GM21390 (cell line): ENCODE results near the gene ARHGAP23.
"Not testable (repeated sequence)": the region's sequence is repeated elsewhere in the genome, so short reads cannot be mapped to it uniquely, and the experiment has no call there.

Experiments used
- ATAC-seq: cut with Tn5 transposase; IDR thresholded peaks from one replicate; pipeline ENCODE4 v1.9.1; 2021; ENCODE audit not compliant: unreplicated experiment

The ARHGAP23 gene

DNA sequence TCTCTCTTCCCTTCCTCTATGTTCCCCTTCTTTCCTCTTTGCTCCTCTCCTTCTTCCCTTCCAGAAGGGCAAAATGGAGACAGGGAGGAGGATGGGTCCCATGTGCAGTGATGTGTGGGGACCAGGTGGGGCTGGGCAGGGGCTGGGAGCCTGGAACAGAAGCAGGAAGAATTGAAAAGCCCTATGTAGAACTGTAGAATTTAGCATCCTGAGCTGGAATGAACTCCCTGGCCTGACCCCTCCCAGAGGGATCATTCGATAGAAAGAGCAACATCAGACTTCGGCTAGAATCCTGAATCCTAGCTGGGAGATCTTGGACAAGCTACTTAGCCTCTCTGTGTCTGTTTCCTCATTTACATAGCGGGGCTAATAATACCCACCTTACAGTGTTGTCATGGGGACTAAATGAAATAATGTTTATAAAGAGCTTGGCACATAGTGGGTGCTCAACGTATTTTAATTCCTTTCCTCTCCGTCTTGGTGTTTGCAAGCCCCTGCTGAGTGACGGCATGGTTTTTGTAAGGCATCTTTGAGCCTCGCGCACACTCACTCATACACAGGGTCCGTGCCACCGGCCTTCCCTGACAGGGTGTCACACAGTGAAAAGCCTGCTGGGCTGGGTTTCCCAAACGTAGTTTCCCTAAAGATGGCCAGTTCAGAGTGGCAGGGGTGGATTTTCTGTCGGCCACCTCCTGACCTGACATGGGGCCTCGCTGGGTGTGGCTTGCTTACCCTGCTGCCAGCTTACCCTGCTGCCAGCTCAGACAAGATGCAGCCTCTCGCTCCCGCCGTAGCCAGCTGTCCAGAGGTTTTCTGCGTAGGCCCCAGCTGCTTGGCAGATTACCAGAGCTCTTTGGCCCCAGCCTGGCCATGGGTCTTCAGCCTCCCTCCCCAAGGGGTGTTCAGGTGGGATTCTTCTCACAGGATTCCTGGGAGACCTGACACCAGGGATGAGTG, 6.1 kb upstream of the ARHGAP23 start:
- no peak for ATAC-seq

DNA sequence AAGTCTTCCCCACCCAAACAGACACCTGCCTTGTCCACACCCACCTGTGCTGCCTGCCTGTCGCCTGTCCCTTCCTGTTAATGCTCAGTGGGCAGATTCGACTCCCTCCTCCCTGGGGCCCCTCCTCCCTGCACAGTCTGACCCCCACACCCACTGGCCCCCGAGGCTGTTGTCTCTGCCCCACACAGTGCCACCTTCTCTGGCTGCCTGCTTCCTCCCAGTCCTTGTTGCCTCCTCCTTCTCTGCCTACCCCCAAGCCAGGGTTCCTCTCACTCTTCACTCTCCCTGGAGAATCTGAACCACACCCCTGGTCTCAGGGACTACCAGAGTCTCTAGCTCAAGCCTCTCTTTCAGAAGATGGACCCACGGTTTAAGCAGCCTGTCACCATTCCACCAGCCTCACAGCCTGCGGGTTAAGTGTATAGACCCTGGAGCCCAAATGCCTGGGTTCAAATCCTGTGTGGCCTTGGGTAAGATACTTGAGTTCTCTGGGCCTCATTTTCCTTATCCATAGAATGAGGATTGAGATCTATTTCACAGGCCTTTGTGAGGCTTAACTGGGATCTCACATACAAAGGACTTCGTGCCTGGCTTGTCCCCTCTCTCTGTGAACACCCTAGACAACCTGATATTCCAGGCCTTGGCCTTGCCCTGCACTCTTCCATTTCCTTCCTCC, 3.8 kb upstream of the ARHGAP23 start:
- no peak for ATAC-seq

DNA sequence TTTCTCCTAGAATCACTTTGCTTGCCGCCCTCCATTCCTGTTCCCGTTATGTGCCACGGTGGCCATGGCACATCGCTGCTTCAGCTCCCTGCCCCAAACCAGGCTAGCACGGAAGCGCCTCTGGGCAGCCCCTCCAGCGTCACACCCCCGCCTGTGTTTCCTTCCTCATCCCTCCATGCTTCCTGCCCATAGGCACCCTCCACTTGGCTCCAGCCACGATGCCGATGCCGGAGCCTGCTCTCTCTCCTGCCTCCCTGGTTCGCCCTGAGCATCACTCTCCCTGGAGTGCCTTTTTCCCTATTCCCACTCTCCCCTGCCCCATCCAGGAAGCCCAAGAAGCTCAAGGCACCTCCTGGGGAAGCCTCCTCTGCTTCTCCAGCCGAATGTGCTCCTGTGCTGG, 3.2 kb upstream of the ARHGAP23 start:
- ATAC-seq, result no peak

DNA sequence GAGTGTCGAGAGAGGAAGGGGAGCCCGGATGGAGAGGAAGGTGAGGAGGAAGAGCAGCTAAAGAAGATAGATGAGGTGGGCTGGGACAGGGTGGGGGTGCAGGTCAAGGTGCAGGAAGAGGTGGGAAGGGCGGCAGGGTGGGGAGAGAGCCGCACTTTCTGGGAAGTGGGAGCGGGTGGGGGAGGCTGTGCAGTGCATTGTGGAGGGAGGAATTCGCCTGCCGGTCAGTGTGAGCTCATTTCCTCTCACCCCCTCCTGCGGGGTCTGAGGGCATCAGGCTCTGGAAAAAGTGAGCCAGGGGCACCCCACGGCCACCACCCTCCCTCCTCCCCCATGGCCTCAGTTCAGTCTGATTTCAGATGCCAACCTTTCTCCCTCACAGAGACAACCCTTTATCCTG, 2.5 kb upstream of the ARHGAP23 start:
- ATAC-seq, result no peak

DNA sequence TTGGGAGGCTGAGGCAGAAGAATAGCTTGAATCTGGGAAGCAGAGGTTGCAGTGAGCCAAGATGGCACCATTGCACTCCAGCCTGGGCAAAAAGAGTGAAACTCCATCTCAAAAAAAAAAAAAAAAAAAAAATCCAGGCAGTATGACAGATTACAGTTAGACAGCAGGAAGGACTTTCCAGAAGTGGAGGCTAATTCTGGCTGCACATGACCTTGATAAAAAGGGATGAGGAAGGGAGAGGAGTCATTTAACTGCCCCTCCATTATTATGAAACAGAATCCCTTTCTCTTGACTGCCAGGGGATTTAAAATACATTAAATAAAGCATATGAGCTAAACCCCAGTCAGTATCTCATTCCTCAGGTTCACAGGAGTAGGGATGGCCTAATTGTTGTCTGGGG, 1.8 kb upstream of the ARHGAP23 start:
- no peak for ATAC-seq

DNA sequence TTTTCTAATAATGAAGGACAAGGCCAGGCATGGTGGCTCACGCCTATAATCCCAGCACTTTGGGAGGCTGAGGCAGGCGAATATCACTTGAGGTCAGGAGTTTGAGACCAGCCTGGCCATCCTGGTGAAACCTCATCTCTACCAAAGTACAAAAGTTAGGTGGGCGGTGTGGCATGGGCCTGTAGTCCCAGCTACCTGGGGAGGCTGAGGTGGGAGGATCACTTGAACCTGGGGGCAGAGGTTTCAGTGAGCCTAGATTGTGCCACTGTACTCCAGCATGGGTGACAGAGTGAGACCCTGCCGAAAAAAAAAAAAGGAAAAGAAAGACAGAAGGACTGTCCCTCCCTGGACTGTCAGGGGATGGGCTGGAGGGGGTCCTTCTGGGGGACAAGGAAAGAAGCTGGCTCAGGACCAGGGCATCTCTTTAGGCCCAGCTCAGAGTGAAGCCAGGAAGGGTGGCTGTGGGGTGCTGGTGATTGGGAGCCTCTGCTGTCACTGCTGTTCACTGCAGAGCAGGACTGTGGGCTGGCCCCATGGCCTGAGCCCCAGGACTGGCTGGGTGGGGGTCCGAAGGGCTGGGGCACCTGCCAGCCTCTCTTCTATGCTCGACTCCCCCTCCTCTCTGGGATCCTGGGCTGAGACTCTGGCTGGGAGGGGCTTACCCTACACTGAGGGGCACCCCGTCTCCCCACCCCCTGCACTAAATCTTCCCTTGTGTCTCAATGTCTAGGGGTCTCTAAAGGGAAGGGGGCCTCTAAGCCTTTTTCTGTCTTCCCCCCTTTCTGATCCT, 909 bp upstream of the ARHGAP23 start:
- ATAC-seq, result no peak

DNA sequence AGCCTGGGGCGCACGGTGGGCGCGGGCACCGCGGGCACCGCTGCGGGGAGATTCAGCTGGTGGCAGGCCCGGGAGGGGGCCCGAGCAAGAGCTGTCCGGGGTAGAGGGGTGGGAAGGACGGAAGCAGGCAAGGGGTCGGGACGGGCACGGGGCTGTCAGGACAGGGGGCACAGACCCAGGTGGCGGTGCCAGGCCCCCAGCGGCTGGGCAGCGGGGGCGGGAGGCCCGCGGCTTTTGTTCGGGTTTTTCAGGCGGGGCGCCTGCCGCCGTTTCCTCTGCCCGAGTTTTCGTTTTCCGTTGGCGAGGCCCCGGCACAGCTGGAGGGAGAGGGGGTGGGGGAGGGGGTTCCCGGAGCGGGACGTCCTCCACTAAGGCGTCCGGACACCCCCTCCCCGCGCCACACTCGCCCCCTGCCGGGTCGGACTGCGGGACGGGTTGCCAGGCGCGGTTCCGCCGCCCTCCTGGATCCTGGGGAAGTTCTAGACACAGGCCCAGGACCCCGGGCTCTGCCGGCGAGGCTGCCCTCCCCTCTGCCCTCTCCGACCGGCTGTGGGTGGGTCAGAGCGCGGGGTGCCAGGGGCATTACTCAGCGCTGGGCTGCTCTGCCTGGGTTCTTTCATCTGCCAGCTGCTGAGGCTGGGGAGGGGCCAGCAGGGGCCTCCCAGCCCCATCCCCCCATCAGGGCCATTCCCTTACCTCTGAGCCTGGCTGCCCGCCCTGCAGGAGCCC, 543 bp downstream of the ARHGAP23 start:
- no peak for ATAC-seq

DNA sequence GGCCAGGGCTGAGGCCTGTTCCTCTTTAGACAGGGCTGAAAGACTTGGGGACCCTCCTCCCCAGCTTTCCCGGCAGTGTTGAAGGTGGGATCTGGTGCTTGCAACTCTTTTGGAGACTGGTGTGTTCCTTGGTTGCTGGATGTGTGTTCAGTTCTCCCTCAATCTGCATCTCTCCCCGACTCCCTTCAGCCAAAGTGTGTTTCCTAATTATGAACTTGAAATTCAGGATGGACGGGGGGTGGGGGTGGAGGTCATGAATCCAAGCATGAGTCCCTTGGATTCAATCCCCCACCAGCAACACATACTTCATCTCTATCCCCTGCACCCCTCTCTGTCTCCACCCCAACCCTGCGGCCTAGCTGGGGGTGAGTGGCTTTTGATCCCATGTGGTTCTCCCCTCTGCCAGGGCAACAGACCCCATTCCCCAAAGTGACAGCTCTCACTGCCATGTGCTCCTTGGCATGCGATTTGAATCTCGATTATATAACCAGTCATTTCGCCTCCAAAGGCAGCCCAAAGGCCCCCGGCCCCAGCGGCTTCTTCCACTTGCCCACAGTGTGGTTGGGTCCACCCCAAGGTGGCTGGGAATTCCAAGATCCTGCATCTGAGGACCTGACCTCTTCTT, 1.3 kb downstream of the ARHGAP23 start:
- no peak for ATAC-seq

DNA sequence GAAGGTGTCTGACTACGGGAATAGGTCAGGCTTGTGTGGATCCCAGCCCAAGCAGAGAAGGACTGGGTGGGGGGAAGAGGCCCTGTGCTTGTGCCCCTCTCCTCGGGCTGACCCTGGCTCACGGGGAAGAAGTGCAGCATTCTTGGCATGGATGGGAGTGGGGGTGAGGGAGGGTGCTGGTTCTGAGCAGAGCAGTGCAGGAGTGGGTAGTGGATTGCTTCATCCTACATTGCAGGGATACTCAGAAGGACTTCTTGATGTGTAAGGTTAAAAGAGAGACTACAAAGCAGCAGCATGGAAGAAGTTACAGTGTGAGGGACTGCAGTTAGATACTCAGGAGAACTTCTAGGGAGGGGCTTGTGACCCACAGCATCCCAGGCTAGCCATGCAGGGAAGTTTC, 2.1 kb downstream of the ARHGAP23 start:
- no peak for ATAC-seq

DNA sequence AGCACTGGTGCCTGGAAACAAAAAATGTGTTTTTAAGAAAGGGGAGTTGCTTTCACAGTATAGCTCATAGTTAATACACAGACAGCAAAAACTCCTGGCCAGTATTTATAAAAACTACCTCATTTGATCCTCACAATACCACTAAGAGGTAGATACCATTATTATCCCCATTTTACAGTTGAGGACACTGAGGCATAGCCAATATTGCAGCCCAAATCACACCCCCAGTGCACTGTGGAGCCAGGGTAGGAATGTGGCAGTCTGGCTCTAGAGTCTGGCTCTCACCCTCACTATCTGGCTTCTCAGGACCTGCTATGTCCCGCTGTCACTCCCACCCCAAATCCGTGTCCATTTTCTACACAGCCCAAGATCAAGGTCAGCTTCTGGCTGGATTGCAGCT, 2.6 kb downstream of the ARHGAP23 start:
- no peak for ATAC-seq

DNA sequence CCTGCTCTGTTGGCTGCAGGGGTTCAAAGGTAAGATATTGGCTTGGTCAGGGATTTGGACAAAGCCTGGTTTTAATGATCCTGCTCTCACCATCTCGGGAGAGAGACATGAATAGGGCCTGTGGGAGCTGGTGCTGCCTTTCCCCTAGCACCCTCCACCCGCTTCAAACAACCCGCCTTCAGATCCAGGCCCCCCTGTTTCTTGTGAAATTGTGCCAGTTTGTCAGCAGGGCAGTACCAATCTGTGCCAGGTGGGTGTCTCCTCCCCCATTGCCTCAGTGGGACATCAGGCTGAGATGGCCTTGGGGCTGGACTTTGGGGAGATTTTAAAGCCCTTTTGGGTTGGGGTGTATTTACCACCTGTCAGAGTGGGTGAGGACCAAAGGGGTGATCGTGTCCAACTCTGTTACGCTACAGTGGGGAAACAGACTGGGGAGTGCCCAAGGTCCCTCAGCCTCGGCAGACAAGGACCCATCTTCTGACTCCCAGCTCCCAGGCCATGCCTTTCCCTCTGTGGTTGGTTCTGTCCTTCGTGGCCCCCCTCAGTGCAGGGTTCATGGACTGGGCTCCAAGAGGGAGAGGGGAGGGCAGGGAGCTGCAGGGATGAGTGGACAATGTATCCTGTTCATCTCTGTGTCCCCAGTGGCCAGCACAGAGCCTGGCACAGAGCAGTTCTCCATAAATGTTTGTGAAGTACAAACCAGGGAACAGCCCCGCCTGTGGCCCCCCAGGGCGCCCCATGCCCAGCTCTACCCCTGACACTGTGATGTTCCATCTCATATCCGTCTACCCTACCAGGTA, 3.3 kb downstream of the ARHGAP23 start:
- no peak for ATAC-seq

DNA sequence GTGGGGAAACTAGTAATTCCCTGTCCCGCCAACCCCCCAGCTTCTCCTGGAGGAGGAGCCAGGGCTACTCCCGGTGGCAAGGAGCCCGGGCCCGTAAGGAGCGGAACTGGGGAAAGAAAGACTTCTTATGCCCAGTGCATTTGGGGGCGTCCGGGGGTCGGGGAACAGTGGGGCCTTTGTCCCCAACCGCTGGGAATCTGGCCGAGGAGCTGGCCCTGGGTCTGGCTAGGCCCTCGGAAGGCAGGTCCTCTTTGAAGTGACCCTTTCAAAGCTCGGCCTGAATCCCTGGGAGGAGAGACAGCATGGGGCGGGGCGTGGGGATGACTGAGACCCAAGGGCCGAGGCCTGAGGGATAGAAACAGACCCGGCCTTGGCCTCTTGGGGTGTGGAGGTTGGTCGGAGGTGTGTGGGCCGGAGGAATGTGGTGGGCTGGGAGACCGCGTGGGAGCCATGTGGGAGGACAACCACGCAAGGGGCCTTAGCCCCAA, 6.0 kb downstream of the ARHGAP23 start:
- no peak for ATAC-seq

DNA sequence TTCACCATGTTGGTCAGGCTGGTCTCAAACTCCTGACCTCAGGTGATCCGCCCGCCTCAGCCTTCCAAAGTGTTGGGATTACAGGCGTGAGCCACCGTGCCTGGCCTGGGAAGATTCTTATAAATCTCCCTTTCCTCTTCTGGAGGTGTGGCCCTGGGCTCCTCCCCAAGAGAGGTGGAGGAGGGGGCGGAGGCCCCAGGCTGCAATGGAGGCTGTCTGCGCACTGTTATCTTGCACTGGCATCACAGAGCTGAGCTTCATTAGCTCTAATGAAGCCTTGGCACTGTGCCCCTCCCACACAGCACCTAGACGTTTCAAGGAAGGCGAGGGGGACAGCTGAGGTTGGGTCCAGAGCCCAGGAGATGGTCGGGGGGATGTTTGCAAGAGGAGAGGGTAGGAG, 7.5 kb downstream of the ARHGAP23 start:
- ATAC-seq, result no peak

DNA sequence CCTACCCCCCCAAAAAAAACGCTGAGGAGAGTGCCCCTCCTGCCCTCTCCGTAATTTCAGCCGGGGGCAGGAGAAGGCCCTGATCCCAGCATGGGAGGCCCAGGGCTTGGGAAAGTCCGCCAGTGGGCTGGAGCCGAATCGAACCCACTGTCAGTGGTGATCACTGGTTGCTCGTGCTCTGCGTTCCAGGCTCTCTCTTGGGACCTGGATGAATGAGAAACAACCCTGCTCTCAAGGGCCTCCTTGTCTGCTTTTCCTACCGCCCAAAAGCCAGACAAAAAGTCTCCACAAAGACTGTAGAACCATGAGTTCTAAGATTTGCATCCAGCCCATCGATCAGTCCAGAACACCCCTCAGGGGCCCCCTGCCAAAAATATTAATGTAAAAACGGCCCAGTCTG, 8.1 kb downstream of the ARHGAP23 start:
- no peak for ATAC-seq

DNA sequence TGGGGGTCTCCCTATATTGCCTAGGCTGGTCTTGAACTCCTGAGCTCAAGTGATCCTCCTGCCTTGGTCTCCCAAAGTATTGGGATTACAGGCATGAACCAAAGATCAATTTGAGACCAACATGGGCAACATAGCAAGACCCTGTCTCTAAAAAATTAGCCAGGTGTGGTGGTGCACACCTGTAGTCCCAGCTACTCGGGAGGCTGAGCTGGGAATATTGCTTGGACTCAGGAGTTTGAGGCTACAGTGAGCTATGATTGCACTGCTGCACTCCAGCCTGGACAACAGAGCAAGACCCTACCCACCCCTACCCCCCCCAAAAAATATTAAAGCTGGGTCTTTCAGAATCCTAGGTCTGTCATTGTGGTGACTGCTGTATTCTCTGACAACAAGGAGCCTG, 9.0 kb downstream of the ARHGAP23 start:
- ATAC-seq, result not testable (repeated sequence)

DNA sequence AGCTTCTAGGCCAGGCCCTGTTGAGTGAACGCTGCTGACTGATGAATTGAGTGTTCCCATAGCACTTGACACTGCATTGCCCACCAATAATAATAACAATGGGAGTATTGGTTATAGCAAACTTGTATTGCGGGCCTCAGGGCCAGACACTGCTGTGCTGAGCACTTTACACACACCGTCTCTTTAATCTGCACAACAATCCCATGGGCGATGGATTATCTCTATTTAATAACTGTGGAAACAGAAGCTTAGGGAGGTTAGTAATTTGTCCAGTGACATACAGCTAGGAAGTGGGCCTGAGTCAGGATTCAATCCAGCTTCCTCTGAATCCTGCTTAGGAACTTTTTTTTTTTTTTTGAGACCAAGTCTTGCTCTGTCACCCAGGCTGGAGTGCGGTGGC, 11.2 kb downstream of the ARHGAP23 start:
- ATAC-seq, result no peak

DNA sequence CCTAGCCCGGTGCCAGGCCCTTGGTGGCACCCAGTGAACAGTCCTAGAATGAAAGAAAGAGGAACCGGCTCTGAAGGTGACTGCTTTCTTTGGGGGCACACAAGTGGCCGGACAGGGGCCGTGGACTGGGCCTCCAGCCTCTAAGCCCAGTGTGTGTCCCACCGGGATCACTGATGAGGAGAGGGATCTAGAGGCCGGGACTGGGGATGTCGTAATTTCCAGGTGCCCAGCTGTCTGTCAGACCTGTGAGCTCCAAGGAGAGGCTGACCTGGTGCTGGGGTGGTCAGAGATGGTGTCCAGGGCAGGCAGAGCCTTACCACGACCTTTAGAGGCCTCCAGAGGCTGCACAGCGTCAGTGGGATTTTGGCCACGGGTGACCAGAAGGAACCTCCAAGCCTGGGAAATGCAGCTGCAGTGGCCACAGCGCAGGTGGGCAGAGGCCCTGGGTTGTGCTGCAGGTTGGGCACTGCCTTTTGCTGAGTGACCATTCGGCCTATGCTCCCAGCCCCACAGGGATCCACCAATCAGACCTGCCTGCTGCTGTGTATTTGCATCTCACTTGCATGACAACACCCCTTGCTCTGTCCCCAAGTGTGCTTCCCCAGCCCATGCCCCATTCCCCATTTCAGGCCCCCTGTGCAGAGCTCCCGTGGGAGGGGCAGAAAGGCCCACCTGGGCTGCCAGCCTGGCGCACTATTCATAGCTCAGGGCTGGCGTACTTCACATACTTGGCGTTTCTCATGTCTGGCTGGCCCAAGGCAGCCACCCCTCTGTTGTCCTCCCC, 12.5 kb downstream of the ARHGAP23 start:
- no peak for ATAC-seq

DNA sequence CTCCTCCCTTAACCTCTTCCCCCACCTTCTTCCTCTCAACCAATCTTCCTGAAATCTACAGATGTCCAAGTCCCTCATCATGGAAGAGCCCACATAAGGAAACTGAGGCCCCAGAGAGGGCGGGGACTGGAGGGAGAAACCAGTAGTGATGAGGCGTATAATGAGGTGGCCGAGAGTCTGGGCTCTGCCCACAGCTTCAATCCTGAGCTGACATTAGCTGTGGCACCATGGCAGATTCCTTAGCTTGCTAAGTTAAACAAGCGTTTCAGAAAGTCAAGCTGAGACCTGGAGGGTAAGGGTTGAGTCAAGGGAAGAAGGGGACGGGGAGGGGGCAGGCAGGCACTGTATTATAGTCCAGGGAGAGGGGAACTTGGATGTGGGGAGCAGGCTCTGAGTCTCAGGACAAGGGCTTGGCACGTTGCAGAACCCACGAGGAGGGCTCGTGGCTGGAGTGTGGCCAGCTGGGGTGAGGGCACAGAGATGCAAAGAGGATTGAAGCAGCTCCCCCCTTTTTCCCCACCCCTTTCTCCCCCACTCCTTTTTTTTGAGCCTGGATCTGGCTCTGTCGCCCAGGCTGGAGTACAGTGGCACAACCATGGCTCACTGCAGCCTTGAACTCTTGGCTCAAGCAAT, 13.3 kb downstream of the ARHGAP23 start:
- no peak for ATAC-seq
